HL-60/S4 treated with retinoic acid at 250 ng/mL for 4 days and 3 days (cell line): ENCODE measurements around the gene TMEM259.

Experiments used
- in situ Hi-C: fragments of 300-500 bp; cut with MboI; formaldehyde crosslinking; loops from 2 replicates; pipeline ENCODE4 v1.7.0; 2022; ENCODE audit warnings: low sequenced_read_pairs

Gene TMEM259

GRCh38 chr19:1055886-1056620 is 35.1 kb upstream of the TMEM259 start:
- in situ Hi-C loops = no loop called here

- in situ Hi-C loops = no loop called here
These were observed 34.1 kb upstream of the TMEM259 start for GRCh38 chr19:1055028-1055425.

GRCh38 chr19:1054102-1055027 is 33.4 kb upstream of the TMEM259 start:
- in situ Hi-C loops = no loop called here

- in situ Hi-C loops = no loop called here
These were observed 32.5 kb upstream of the TMEM259 start for GRCh38 chr19:1053176-1054101.

GRCh38 chr19:1052349-1052975 is 31.5 kb upstream of the TMEM259 start:
- in situ Hi-C loops = no loop called here

GRCh38 chr19:1051791-1052190 is 30.9 kb upstream of the TMEM259 start:
- in situ Hi-C loops = no loop called here

GRCh38 chr19:1050989-1051788 is 30.3 kb upstream of the TMEM259 start:
- in situ Hi-C loops = no loop called here

- in situ Hi-C loops = no loop called here
These were observed 28.9 kb upstream of the TMEM259 start for GRCh38 chr19:1049800-1050199.

- in situ Hi-C loops = no loop called here
These were observed 28.2 kb upstream of the TMEM259 start for GRCh38 chr19:1049106-1049505.

- in situ Hi-C loops = no loop called here
These were observed 26.8 kb upstream of the TMEM259 start for GRCh38 chr19:1047696-1048147.

GRCh38 chr19:1046836-1047695 is 26.1 kb upstream of the TMEM259 start:
- in situ Hi-C loops = no loop called here

- in situ Hi-C loops = no loop called here
These were observed 25.2 kb upstream of the TMEM259 start for GRCh38 chr19:1046117-1046626.

- in situ Hi-C loops = no loop called here
These were observed 24.3 kb upstream of the TMEM259 start for GRCh38 chr19:1045247-1045603.

- in situ Hi-C loops = no loop called here
These were observed 22.0 kb upstream of the TMEM259 start for GRCh38 chr19:1042689-1043511.

GRCh38 chr19:1041835-1042685 is 21.1 kb upstream of the TMEM259 start:
- in situ Hi-C loops = no loop called here

GRCh38 chr19:1041272-1041834 is 20.4 kb upstream of the TMEM259 start:
- in situ Hi-C loops = no loop called here
